Naive thymus-derived CD4-positive, alpha-beta T cell (primary cell): ENCODE measurements around the gene MYBBP1A. TPM values are rescaled to one million over a fixed set of nuclear protein-coding genes. Genes with fewer than 3 reads are reported as not detected.

ENCODE experiments used
- ATAC-seq: fragments of 150-1000 bp; cut with Tn5 transposase; 2 replicates; pipeline ENCODE4 v1.10.0; 2021; ENCODE audit warnings: mild to moderate bottlenecking, moderate library complexity
- CTCF ChIA-PET: fragments of 350-600 bp; sonication (Branson Sonifier 250); formaldehyde crosslinking; loops from one replicate; lab custom pipeline; 2021; ENCODE audit warnings: antibody characterized with exemption; lab: Charles Lee
- POLR2A ChIA-PET: fragments of 350-600 bp; sonication (Branson Sonifier 250); formaldehyde crosslinking; loops from one replicate; lab custom pipeline; 2021; ENCODE audit warnings: antibody characterized with exemption, inconsistent platforms; lab: Charles Lee
- DNase-seq, 9 donors: peaks; one replicate each; pipeline versions ENCODE4 v3.0.0 to v3.0.0-alpha.2; 2020 to 2022; ENCODE audit warnings: mixed read lengths in 1 of 9
- H3K27ac ChIP-seq: one replicate; pipeline ENCODE4 v1.7.0; 2013; ENCODE audit warnings: mild to moderate bottlenecking, low read depth, low read length, moderate library complexity
- H3K27me3 ChIP-seq, 2 donors: one replicate each; pipeline ENCODE4 v1.7.0; 2013; ENCODE audit warnings: low read length in 2 of 2, mild to moderate bottlenecking in 2 of 2, moderate library complexity in 2 of 2; ENCODE audit not compliant: control insufficient read depth in 2 of 2, insufficient read depth in 2 of 2
- H3K36me3 ChIP-seq, 3 experiments: 1 replicate in 2 of 3; 2 replicates in 1 of 3; pipeline ENCODE4 v1.7.0; 2013; ENCODE audit warnings: low read length in 3 of 3, mild to moderate bottlenecking in 3 of 3, moderate library complexity in 1 of 3; ENCODE audit not compliant: insufficient read depth in 3 of 3, control insufficient read depth in 2 of 3
- H3K4me1 ChIP-seq, 2 donors: one replicate each; pipeline ENCODE4 v1.7.0; 2013; ENCODE audit warnings: low read length in 2 of 2, mild to moderate bottlenecking in 2 of 2, moderate library complexity in 1 of 2; ENCODE audit not compliant: control insufficient read depth in 2 of 2, insufficient read depth in 2 of 2
- H3K4me3 ChIP-seq: 2 replicates; pipeline ENCODE4 v1.7.0; 2013; ENCODE audit warnings: mild to moderate bottlenecking, low read length
- H3K9me3 ChIP-seq, 3 experiments: 1 replicate in 2 of 3; 2 replicates in 1 of 3; pipeline ENCODE4 v1.7.0; 2013; ENCODE audit warnings: low read length in 3 of 3; ENCODE audit not compliant: control insufficient read depth in 2 of 3
- H3K27ac Mint-ChIP-seq, 9 donors: one replicate each; pipeline ENCODE4 v1.8.0; 2020 to 2022; ENCODE audit warnings: mixed read lengths in 9 of 9, mild to moderate bottlenecking in 8 of 9, moderate library complexity in 5 of 9, inconsistent platforms in 2 of 9
- H3K27me3 Mint-ChIP-seq, 5 donors: one replicate each; pipeline ENCODE4 v1.8.0; 2021 to 2022; ENCODE audit warnings: mixed read lengths in 5 of 5, mild to moderate bottlenecking in 1 of 5
- H3K36me3 Mint-ChIP-seq, 5 donors: one replicate each; pipeline ENCODE4 v1.8.0; 2020 to 2022; ENCODE audit warnings: mixed read lengths in 5 of 5, mild to moderate bottlenecking in 3 of 5, inconsistent platforms in 1 of 5
- H3K4me1 Mint-ChIP-seq, 7 donors: one replicate each; pipeline ENCODE4 v1.8.0; 2020 to 2022; ENCODE audit warnings: mixed read lengths in 7 of 7, mild to moderate bottlenecking in 3 of 7, inconsistent platforms in 1 of 7
- H3K4me3 Mint-ChIP-seq, 10 donors: one replicate each; pipeline ENCODE4 v1.8.0; 2020 to 2022; ENCODE audit warnings: mild to moderate bottlenecking in 10 of 10, mixed read lengths in 10 of 10, moderate library complexity in 6 of 10, inconsistent platforms in 2 of 10
- H3K9me3 Mint-ChIP-seq, 11 donors: one replicate each; pipeline ENCODE4 v1.8.0; 2020 to 2022; ENCODE audit warnings: mixed read lengths in 11 of 11, mild to moderate bottlenecking in 4 of 11, inconsistent platforms in 1 of 11, moderate library complexity in 1 of 11
- intact Hi-C, 2 donors: fragments of 100-400 bp; cut with micrococcal nuclease; formaldehyde crosslinking; loops; one replicate each; pipeline ENCODE4 v1.15.1; 2023
- polyA plus RNA-seq, 2 donors: library from polyadenylated mRNA; unstranded; fragments of 300-500 nt; fragmentation: Illumina TruSeq; gene quantifications; one replicate each; pipeline ENCODE4 v1.2.3, GENCODE V29; 2021
- total RNA-seq, 6 experiments: library from RNA in 5 of 6; stranded (reverse) in 5 of 6; gene quantifications; 1 replicate in 5 of 6; 2 replicates in 1 of 6; pipeline ENCODE4 v1.2.3 and lab custom pipeline; 2021 to 2026

The MYBBP1A gene
- total and polyA plus RNA-seq, 7 experiments from 2014 or later, result 21.0 to 81.8 (median 74.3) TPM

- no peaks in the 10 kb centered on the region for H3K27me3 ChIP-seq
- H3K27me3 Mint-ChIP-seq, result no peaks in the 10 kb centered on the region
- H3K9me3 ChIP-seq, result no peaks in the 10 kb centered on the region
- H3K36me3 Mint-ChIP-seq, result no peaks in the 10 kb centered on the region
- DNase-seq (no peak), ATAC-seq (no peak)
- H3K36me3 ChIP-seq, result peaks cover 0 to 2% (median 0%) of the 10 kb centered on the region in 3 experiments
- no peak overlapping the region for H3K4me3 Mint-ChIP-seq
- H3K4me1 Mint-ChIP-seq, result peaks cover 16 to 45% (median 33%) of the 10 kb centered on the region in 7 donors
- intact Hi-C loops, result loop anchor here (5.0 to 10.0 kb wide), 3 partner anchors 145 to 515 kb away; partner anchors contain the start of genes C17orf107 (in 1 of the 2), PELP1 (in 1 of the 2) and ZFP3 (in 1 of the 2)
- no peaks in the 10 kb centered on the region for H3K9me3 Mint-ChIP-seq
- ChIA-PET CTCF (no interaction called here), POLR2A (no interaction called here)
- H3K4me1 ChIP-seq, result peaks cover 13 to 17% of the 10 kb centered on the region in 2 donors
- H3K27ac Mint-ChIP-seq, result no peak overlapping the region
- no peak overlapping the region for H3K4me3 ChIP-seq
- no peak overlapping the region for H3K27ac ChIP-seq
Observed at GRCh38 chr17:4559966-4560365, 4.8 kb upstream of the MYBBP1A start.

GRCh38 chr17:4559139-4559791, 4.1 kb upstream of the MYBBP1A start:
- Mint-ChIP-seq H3K27ac (no peak overlapping the region), H3K9me3 (no peaks in the 10 kb centered on the region), H3K27me3 (no peaks in the 10 kb centered on the region), H3K4me1 (peaks cover 22 to 49% (median 40%) of the 10 kb centered on the region in 7 donors), H3K36me3 (peaks cover 0 to 3% (median 0%) of the 10 kb centered on the region in 5 donors), H3K4me3 (no peak overlapping the region)
- ATAC-seq (no peak), DNase-seq (no peak)
- no peak overlapping the region for H3K4me3 ChIP-seq
- ChIA-PET POLR2A (no interaction called here), CTCF (interaction anchor here (0.5 kb wide), 1 partner anchor 456 kb away, joined by 4 read pairs; no protein-coding TSS in a partner anchor)
- no peaks in the 10 kb centered on the region for H3K9me3 ChIP-seq
- H3K27me3 ChIP-seq, result no peaks in the 10 kb centered on the region
- no peak overlapping the region for H3K27ac ChIP-seq
- H3K36me3 ChIP-seq, result peaks cover 0 to 5% (median 0%) of the 10 kb centered on the region in 3 experiments
- peaks cover 17 to 22% of the 10 kb centered on the region in 2 donors for H3K4me1 ChIP-seq
- intact Hi-C loops, result loop anchor here in 1 of 2 donors (5.0 to 10.0 kb wide), 2 partner anchors 338 to 516 kb away; partner anchors contain the start of genes C17orf107 and ZFP3

- H3K27me3 Mint-ChIP-seq, result no peaks in the 10 kb centered on the region
- Histone ChIP-seq H3K4me3 (no peak overlapping the region), H3K36me3 (peaks cover 0 to 5% (median 0%) of the 10 kb centered on the region in 3 experiments), H3K27me3 (no peaks in the 10 kb centered on the region), H3K9me3 (no peaks in the 10 kb centered on the region), H3K27ac (no peak overlapping the region), H3K4me1 (peaks cover 26 to 30% of the 10 kb centered on the region in 2 donors)
- H3K4me1 Mint-ChIP-seq, result peaks cover 24 to 51% (median 48%) of the 10 kb centered on the region in 7 donors
- no peaks in the 10 kb centered on the region for H3K9me3 Mint-ChIP-seq
- no peak overlapping the region for H3K4me3 Mint-ChIP-seq
- DNase-seq, result no peak
- ChIA-PET POLR2A (no interaction called here), CTCF (interaction anchor here (0.5 kb wide), 1 partner anchor 455 kb away, joined by 4 read pairs; no protein-coding TSS in a partner anchor)
- intact Hi-C loops, result loop anchor here in 1 of 2 donors (5.0 to 10.0 kb wide), 2 partner anchors 339 to 516 kb away; partner anchors contain the start of genes C17orf107 and ZFP3
- H3K36me3 Mint-ChIP-seq, result peaks cover 0 to 5% (median 0%) of the 10 kb centered on the region in 5 donors
- ATAC-seq, result no peak
- H3K27ac Mint-ChIP-seq, result no peak overlapping the region
Observed at GRCh38 chr17:4558347-4558971, 3.3 kb upstream of the MYBBP1A start.

- Histone ChIP-seq H3K4me1 (peaks cover 27 to 29% of the 10 kb centered on the region in 2 donors), H3K36me3 (peaks cover 0 to 12% (median 0%) of the 10 kb centered on the region in 3 experiments), H3K4me3 (no peak overlapping the region), H3K27ac (no peak overlapping the region), H3K9me3 (no peaks in the 10 kb centered on the region), H3K27me3 (no peaks in the 10 kb centered on the region)
- Mint-ChIP-seq H3K27me3 (no peaks in the 10 kb centered on the region), H3K36me3 (peaks cover 0 to 5% (median 0%) of the 10 kb centered on the region in 5 donors), H3K4me1 (peaks cover 24 to 45% (median 43%) of the 10 kb centered on the region in 7 donors), H3K4me3 (peak overlapping the region in 2 of 10 donors; percentile 35 to 45), H3K27ac (peak overlapping the region in 1 of 9 donors; percentile 28), H3K9me3 (no peaks in the 10 kb centered on the region)
- intact Hi-C loops, result loop anchor here in 1 of 2 donors (5.0 to 10.0 kb wide), 2 partner anchors 340 to 517 kb away; partner anchors contain the start of genes C17orf107 and ZFP3
- no peak for DNase-seq
- ChIA-PET POLR2A (no interaction called here), CTCF (no interaction called here)
- no peak for ATAC-seq
Observed at GRCh38 chr17:4557626-4558346, 2.6 kb upstream of the MYBBP1A start.

- intact Hi-C loops, result loop anchor here in 1 of 2 donors (5.0 to 10.0 kb wide), 2 partner anchors 340 to 518 kb away; partner anchors contain the start of genes C17orf107 and ZFP3
- ChIA-PET CTCF (interaction anchor here (0.6 to 1.1 kb wide), 2 partner anchors 10 to 687 kb away, joined by 3 read pairs; no protein-coding TSS in a partner anchor), POLR2A (interaction anchor here (1.1 kb wide), 1 partner anchor 10 kb away, joined by 3 read pairs; no protein-coding TSS in a partner anchor)
- peaks cover 21 to 22% of the 10 kb centered on the region in 2 donors for H3K4me1 ChIP-seq
- ATAC-seq, result no peak
- H3K36me3 ChIP-seq, result peaks cover 0 to 20% (median 0%) of the 10 kb centered on the region in 3 experiments
- no peak for DNase-seq
- H3K4me3 ChIP-seq, result no peak overlapping the region
- H3K9me3 ChIP-seq, result no peaks in the 10 kb centered on the region
- Mint-ChIP-seq H3K4me1 (peaks cover 19 to 37% (median 35%) of the 10 kb centered on the region in 7 donors), H3K36me3 (peaks cover 0 to 5% (median 0%) of the 10 kb centered on the region in 5 donors), H3K27me3 (no peaks in the 10 kb centered on the region), H3K27ac (peak overlapping the region in 2 of 9 donors; percentile 30 to 94), H3K9me3 (no peaks in the 10 kb centered on the region), H3K4me3 (peak overlapping the region in 7 of 10 donors; percentile 16 to 95 (median 68))
- H3K27me3 ChIP-seq, result no peaks in the 10 kb centered on the region
- H3K27ac ChIP-seq, result no peak overlapping the region
Observed at GRCh38 chr17:4556996-4557395, 1.8 kb upstream of the MYBBP1A start.
